Spleen (tissue), 7 donors: Measurements from ENCODE around the gene NTRK2.

Source experiments
- POLR2A ChIP-seq, 3 donors: fragments of 450-650 bp; IDR thresholded peaks; one replicate each; pipeline ENCODE4 v1.5.1; 2017; ENCODE audit warnings: antibody characterized with exemption in 3 of 3, mild to moderate bottlenecking in 1 of 3
- POLR2AphosphoS5 ChIP-seq, 3 donors: sonication (generic); formaldehyde crosslinking; IDR thresholded peaks; one replicate each; pipeline ENCODE4 v1.5.1; 2017; ENCODE audit warnings: antibody characterized with exemption in 3 of 3
- TF ChIP-seq, protein P1 (sequence below), 11 experiments: fragments of 200-600 bp in 7 of 11; fragments of 450-650 bp in 4 of 11; sonication (generic) in 4 of 11; IDR thresholded peaks in 8 of 11; conservative IDR thresholded peaks in 3 of 11; 1 replicate in 7 of 11; 2 replicates in 4 of 11; pipeline versions ENCODE4 v1.4.0 to v1.8.0; 2016 to 2021; ENCODE audit warnings: antibody characterized with exemption in 11 of 11, inconsistent platforms in 4 of 11, mild to moderate bottlenecking in 1 of 11
- donor health status: DM: no; HTN: no; CAD: no; lungs with moderate emphysema.
- donor health status: DM: no; HTN: no; CAD: no.
- donor health status: DM: no; HTN: no; CAD: no.

DNA sequence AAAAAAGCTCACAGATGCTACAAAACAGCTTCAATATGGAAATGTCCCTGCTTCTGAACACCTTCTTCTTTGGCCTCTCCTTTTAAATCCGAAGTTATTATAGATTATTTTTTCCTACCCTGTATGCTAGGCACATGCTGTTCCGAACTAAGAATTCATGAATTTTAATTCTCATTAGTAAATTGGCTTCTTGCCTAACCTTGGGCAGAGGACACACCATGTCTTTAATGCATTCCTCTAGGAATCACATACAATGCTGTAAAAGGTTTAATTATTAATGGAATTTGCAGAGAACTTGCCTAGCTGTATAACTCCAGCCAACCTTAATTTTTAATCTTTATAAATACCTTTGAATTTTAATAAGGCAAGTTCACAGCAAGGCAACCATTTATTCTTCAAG is 234.4 kb downstream of the NTRK2 start:
- TF ChIP-seq, protein P1, sequence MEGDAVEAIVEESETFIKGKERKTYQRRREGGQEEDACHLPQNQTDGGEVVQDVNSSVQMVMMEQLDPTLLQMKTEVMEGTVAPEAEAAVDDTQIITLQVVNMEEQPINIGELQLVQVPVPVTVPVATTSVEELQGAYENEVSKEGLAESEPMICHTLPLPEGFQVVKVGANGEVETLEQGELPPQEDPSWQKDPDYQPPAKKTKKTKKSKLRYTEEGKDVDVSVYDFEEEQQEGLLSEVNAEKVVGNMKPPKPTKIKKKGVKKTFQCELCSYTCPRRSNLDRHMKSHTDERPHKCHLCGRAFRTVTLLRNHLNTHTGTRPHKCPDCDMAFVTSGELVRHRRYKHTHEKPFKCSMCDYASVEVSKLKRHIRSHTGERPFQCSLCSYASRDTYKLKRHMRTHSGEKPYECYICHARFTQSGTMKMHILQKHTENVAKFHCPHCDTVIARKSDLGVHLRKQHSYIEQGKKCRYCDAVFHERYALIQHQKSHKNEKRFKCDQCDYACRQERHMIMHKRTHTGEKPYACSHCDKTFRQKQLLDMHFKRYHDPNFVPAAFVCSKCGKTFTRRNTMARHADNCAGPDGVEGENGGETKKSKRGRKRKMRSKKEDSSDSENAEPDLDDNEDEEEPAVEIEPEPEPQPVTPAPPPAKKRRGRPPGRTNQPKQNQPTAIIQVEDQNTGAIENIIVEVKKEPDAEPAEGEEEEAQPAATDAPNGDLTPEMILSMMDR (IDR thresholded peaks at IDR 0.05 in 8 of 11, conservative IDR thresholded peaks at IDR 0.05 in 3 of 11): no peak
- TF ChIP-seq POLR2A (IDR thresholded peaks at IDR 0.05) (no peak), POLR2AphosphoS5 (IDR thresholded peaks at IDR 0.05) (no peak)
